Calu3 (cell line): ENCODE results near the gene GHDC. TPM values are rescaled to one million over a fixed set of nuclear protein-coding genes. Genes with fewer than 3 reads are reported as not detected.

Experiments used
- BruUV-seq: library from RNA; stranded (reverse); fragments of 400-500 nt; replicated peaks from 2 replicates; lab custom pipeline; 2021; lab: Mats Ljungman, UMichigan
- CTCF ChIA-PET: fragments of 300-600 bp; sonication (Branson Sonifier 250); formaldehyde crosslinking; loops from one replicate; lab custom pipeline; 2022; ENCODE audit warnings: antibody characterized with exemption; lab: Charles Lee
- DNase-seq: peaks from one replicate; pipeline ENCODE4 v3.0.0; 2022
- H3K27ac Mint-ChIP-seq: one replicate; pipeline ENCODE4 v1.8.0; 2022; ENCODE audit warnings: mixed read lengths; ENCODE audit not compliant: unreplicated experiment
- H3K27me3 Mint-ChIP-seq: one replicate; pipeline ENCODE4 v1.8.0; 2022; ENCODE audit warnings: mixed read lengths; ENCODE audit not compliant: unreplicated experiment
- H3K36me3 Mint-ChIP-seq: one replicate; pipeline ENCODE4 v1.8.0; 2022; ENCODE audit warnings: mild to moderate bottlenecking, moderate library complexity, mixed read lengths; ENCODE audit not compliant: insufficient read depth, unreplicated experiment
- H3K4me1 Mint-ChIP-seq: one replicate; pipeline ENCODE4 v1.8.0; 2022; ENCODE audit warnings: mild to moderate bottlenecking, low read depth, mixed read lengths; ENCODE audit not compliant: unreplicated experiment
- H3K4me3 Mint-ChIP-seq: one replicate; pipeline ENCODE4 v1.8.0; 2022; ENCODE audit warnings: mild to moderate bottlenecking, low read depth, moderate library complexity, mixed read lengths; ENCODE audit not compliant: unreplicated experiment
- H3K9me3 Mint-ChIP-seq: one replicate; pipeline ENCODE4 v1.8.0; 2022; ENCODE audit warnings: low read depth, mixed read lengths; ENCODE audit not compliant: unreplicated experiment
- intact Hi-C: fragments of 100-400 bp; cut with micrococcal nuclease; formaldehyde crosslinking; loops from one replicate; pipeline ENCODE4 v1.10.0; 2022; ENCODE audit not compliant: unreplicated experiment
- total RNA-seq: library from RNA; stranded (reverse); gene quantifications from 2 replicates; pipeline ENCODE4 v1.2.3, GENCODE V29; 2022
- TF ChIP-seq, protein P1 (sequence below): fragments of 200-600 bp; IDR thresholded peaks from one replicate; pipeline ENCODE4 v1.8.0; 2022; ENCODE audit warnings: antibody characterized with exemption; ENCODE audit not compliant: unreplicated experiment

Gene GHDC
- total RNA-seq, 1 experiment from 2014 or later, result 37.4 TPM

DNA sequence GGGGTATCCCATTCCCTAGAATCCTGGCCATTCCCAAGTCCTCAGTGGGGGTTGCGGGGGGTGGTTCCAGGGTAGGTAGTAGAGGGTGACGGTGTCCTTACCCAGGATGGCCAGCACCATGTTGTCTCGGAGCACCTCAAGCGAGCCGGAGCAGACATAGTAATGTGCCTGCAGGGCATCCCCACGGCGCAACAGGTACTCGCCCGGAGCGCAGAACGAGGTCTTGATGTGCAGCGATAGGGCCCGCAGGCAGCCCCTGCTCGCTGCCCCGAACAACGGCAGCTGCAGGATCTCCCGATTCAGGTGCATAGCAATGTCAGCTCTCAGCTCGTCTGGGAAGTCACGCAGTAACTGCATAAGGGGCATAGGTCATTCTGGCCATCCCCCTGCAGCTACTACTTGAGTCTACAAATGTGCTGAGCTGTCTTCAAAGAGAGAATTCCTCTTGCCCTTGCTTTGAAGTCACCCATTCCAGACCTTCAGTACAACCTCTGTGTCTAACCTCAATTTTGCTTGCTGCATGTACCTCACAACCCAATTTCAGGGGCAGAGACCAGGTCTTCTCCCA is 28.0 kb downstream of the GHDC start:
- H3K4me3 Mint-ChIP-seq, result no peak overlapping the region
- H3K27ac Mint-ChIP-seq, result no peak overlapping the region
- no TSS peak for BruUV-seq
- H3K36me3 Mint-ChIP-seq, result no peaks in the 10 kb centered on the region
- intact Hi-C loops, result no loop called here
- H3K9me3 Mint-ChIP-seq, result no peaks in the 10 kb centered on the region
- H3K27me3 Mint-ChIP-seq, result peaks cover 47% of the 10 kb centered on the region
- TF ChIP-seq, protein P1, sequence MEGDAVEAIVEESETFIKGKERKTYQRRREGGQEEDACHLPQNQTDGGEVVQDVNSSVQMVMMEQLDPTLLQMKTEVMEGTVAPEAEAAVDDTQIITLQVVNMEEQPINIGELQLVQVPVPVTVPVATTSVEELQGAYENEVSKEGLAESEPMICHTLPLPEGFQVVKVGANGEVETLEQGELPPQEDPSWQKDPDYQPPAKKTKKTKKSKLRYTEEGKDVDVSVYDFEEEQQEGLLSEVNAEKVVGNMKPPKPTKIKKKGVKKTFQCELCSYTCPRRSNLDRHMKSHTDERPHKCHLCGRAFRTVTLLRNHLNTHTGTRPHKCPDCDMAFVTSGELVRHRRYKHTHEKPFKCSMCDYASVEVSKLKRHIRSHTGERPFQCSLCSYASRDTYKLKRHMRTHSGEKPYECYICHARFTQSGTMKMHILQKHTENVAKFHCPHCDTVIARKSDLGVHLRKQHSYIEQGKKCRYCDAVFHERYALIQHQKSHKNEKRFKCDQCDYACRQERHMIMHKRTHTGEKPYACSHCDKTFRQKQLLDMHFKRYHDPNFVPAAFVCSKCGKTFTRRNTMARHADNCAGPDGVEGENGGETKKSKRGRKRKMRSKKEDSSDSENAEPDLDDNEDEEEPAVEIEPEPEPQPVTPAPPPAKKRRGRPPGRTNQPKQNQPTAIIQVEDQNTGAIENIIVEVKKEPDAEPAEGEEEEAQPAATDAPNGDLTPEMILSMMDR, result no peak
- H3K4me1 Mint-ChIP-seq, result no peaks in the 10 kb centered on the region
- CTCF ChIA-PET, result no interaction called here
- DNase-seq, result no peak

DNA sequence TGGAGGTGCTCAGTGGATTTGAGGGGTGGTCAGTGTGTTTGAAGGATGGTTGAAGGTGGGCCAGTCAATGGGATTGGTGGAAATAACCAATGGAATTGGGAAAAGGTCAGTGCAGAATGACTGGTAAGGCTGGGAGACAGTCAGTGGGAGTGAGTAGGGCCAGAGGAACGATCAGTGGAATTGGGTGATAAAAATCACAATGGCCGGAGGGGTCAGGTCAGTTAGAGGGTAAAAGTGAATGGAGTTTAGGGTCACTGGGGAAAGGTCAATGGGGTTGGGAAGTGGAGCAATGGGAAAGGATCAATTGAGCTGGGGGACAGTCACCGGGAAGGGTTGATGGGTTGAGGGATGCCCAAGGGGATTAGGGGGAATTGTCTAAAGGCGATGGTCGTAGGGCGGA is 28.5 kb downstream of the GHDC start:
- CTCF ChIA-PET, result no interaction called here
- Mint-ChIP-seq H3K36me3 (no peaks in the 10 kb centered on the region), H3K27me3 (peaks cover 41% of the 10 kb centered on the region), H3K27ac (no peak overlapping the region), H3K4me1 (no peaks in the 10 kb centered on the region), H3K4me3 (no peak overlapping the region), H3K9me3 (no peaks in the 10 kb centered on the region)
- no TSS peak for BruUV-seq
- TF ChIP-seq, protein P1, result no peak
- intact Hi-C loops, result no loop called here
- no peak for DNase-seq

DNA sequence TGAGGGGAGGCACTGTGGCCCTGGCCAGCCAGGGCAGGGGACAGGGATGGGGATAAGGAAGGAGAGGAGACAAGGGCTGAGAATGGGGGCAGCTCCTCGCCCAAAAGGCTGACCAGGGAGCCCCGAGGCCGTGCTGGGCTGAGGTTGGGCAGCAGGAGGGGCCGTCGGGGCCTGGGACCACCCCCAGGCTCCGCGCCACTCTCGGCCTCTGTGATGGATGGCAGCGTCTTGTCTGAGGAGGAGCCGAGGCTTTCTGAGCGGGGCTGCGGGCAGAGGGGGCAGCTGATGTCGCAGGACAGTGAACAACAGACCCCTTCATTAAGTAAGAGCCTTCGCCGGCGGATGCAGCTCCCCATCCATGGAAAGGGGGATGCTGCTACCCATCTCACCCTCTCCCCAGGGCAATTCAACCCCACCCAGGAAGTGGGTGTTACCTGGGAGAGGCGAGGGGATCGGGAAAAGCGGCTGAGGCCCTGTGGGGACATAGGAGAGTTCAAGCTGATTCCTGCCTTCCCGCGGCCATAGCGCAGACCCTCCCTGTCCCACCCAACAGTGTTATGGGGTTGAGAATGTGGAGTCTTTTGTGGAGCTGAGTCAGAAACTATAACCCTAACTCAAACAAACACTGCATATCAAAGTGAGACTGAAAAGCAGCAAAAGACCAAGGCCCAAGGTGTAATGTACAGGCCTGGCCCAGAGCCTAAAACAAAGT is 30.4 kb downstream of the GHDC start:
- H3K9me3 Mint-ChIP-seq, result no peaks in the 10 kb centered on the region
- H3K4me3 Mint-ChIP-seq, result no peak overlapping the region

DNA sequence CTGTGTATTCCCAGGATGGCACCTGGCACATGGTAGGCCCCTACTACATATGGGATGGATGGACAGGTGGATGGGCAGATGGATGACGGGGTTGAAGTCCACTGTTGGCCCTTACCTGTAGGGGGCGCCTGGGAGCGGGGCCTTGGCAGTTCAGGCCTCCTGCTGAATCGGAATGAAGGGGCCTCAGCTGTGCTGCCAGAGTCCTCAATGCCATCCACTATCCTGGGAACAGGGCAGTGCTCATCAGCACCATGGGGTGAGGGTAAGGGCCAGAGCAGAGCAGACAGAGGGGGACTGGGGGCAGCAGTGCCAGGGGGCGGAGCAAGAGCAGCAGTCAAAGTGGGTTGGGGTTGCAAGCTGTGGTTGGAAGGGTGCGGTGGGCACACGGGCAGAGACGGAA is 31.2 kb downstream of the GHDC start:
- CTCF ChIA-PET, result interaction anchor here (0.9 kb wide), 1 partner anchor 9 kb away, joined by 3 read pairs; no protein-coding TSS in a partner anchor

More for the DNA sequence above, 30.4 kb downstream of the GHDC start:
- no peaks in the 10 kb centered on the region for H3K36me3 Mint-ChIP-seq
- TF ChIP-seq, protein P1, result no peak
- intact Hi-C loops, result no loop called here
- H3K27ac Mint-ChIP-seq, result no peak overlapping the region
- H3K4me1 Mint-ChIP-seq, result no peaks in the 10 kb centered on the region
- H3K27me3 Mint-ChIP-seq, result peaks cover 34% of the 10 kb centered on the region
- CTCF ChIA-PET, result interaction anchor here (0.9 kb wide), 1 partner anchor 10 kb away, joined by 3 read pairs; no protein-coding TSS in a partner anchor
- no TSS peak for BruUV-seq
- no peak for DNase-seq

More for the DNA sequence above, 31.2 kb downstream of the GHDC start:
- Mint-ChIP-seq H3K36me3 (no peaks in the 10 kb centered on the region), H3K4me3 (no peak overlapping the region), H3K27me3 (peaks cover 30% of the 10 kb centered on the region), H3K27ac (no peak overlapping the region), H3K4me1 (no peaks in the 10 kb centered on the region), H3K9me3 (no peaks in the 10 kb centered on the region)
- TF ChIP-seq, protein P1, result peak; percentile 69
- intact Hi-C loops, result no loop called here
- DNase-seq, result peak; percentile 53
- no TSS peak for BruUV-seq
